AG04449 (cell line): ENCODE results near the gene RIC8A.

Experiments
- CTCF ChIA-PET: fragments of 350-600 bp; formaldehyde crosslinking; extraction: SDS; loops from one replicate; lab custom pipeline; 2021; ENCODE audit warnings: antibody characterized with exemption; lab: Yijun Ruan, JAX
- POLR2A ChIA-PET: fragments of 400-600, 350-600 bp; formaldehyde crosslinking; extraction: SDS; loops from one replicate; lab custom pipeline; 2020; ENCODE audit warnings: antibody characterized with exemption, inconsistent platforms; lab: Yijun Ruan, JAX
- DNase-seq: peaks from one replicate; pipeline ENCODE4 v3.0.0-alpha.2; 2010; ENCODE audit warnings: low read depth, low spot score
- H3K4me3 ChIP-seq: 2 replicates; pipeline ENCODE4 v1.5.1; 2011; ENCODE audit warnings: low read depth, mild to moderate bottlenecking, control low read depth, low read length
- CTCF ChIP-seq: IDR thresholded peaks from one replicate; pipeline ENCODE4 v1.5.1; 2011; ENCODE audit warnings: mild to moderate bottlenecking, moderate library complexity, low read length, control low read depth, inconsistent platforms; ENCODE audit not compliant: insufficient read depth; ENCODE audit errors: missing control alignments

The RIC8A gene

GRCh38 chr11:255176-255575, 47.7 kb downstream of the RIC8A start:
- no peak for TF ChIP-seq CTCF

GRCh38 chr11:255816-256215, 48.3 kb downstream of the RIC8A start:
- DNase-seq: no peak
- TF ChIP-seq CTCF: no peak
- POLR2A ChIA-PET: no interaction called here
- H3K4me3 ChIP-seq: no peak overlapping the region
- CTCF ChIA-PET: interaction anchor here (3.2 kb wide), 1 partner anchor 14 kb away, joined by 10 read pairs; no protein-coding TSS in a partner anchor

More at GRCh38 chr11:255176-255575, 47.7 kb downstream of the RIC8A start:
- CTCF ChIA-PET: interaction anchor here (2.1 to 3.2 kb wide), 2 partner anchors 13 to 193 kb away, joined by 6 to 10 read pairs; no protein-coding TSS in a partner anchor
- no peak for DNase-seq
- POLR2A ChIA-PET: no interaction called here
- no peak overlapping the region for H3K4me3 ChIP-seq

- ChIA-PET CTCF (interaction anchor here (2.4 kb wide), 1 partner anchor 9 kb away, joined by 7 read pairs; no protein-coding TSS in a partner anchor), POLR2A (no interaction called here)
- H3K4me3 ChIP-seq: no peak overlapping the region
- no peak for TF ChIP-seq CTCF
- no peak for DNase-seq
Observed at GRCh38 chr11:256952-257737, 49.6 kb downstream of the RIC8A start.

DNA sequence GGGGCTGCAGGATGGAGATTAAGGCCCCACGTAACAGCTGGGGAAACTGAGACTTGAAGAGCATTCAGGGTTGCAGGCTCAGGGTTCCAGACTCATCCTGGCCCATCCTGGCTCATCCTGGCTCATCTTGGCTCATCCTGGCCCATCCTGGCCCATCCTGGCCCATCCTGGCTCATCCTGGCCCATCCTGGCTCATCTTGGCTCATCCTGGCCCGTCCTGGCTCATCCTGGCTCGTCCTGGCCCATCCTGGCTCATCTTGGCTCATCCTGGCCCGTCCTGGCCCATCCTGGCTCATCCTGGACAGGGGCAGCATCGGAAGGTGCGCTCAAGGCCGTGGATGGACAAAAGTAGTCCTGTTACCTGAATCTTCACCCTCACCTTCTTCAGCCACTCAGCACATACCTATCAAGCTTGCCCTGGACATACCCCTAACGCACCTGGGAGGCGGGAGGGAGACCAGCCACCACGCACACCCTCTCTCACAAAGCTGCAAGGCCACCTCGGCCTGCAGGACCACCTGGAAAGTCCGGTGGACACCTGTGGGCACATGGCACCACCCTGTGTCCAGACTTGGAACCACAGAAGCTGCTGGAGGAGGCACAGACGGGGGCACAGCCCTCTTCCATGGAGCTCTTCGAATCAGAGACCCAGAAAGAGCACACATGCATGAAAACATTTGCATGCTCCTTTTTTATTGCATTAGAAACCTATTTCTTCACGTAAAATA, 50.4 kb downstream of the RIC8A start:
- ChIA-PET POLR2A (no interaction called here), CTCF (interaction anchor here (0.8 to 2.4 kb wide), 2 partner anchors 10 to 19 kb away, joined by 3 to 7 read pairs; no protein-coding TSS in a partner anchor)
- TF ChIP-seq CTCF: no peak
- H3K4me3 ChIP-seq: no peak overlapping the region
- no peak for DNase-seq

GRCh38 chr11:259413-259812, 51.9 kb downstream of the RIC8A start:
- no peak for DNase-seq
- ChIA-PET CTCF (interaction anchor here (1.7 kb wide), 1 partner anchor 9 kb away, joined by 8 read pairs; no protein-coding TSS in a partner anchor), POLR2A (no interaction called here)
- TF ChIP-seq CTCF: no peak
- H3K4me3 ChIP-seq: no peak overlapping the region

DNA sequence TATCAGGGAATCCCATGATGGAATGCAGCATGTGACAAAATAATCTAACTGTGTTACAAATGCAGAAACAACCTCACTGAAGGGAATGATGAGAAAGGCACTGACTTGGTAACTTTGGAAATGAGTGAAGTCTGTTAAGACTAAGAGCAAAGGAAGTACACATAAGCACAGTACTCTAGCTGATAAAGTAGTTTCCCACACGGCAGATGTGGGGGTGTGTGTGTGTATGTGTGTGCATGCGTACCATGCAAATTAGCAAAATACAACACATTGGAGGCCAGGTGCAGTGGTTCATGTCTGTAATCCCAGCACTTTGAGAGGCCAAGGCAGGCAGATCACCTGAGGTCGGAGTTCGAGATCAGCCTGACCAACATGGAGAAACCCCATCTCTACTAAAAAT, 54.1 kb downstream of the RIC8A start:
- TF ChIP-seq CTCF: no peak
- ChIA-PET POLR2A (no interaction called here), CTCF (interaction anchor here (1.2 to 2.2 kb wide), 3 partner anchors 8 to 11 kb away, joined by 3 to 10 read pairs (median 3); no protein-coding TSS in a partner anchor)
- no peak overlapping the region for H3K4me3 ChIP-seq
- DNase-seq: no peak
